Testis (tissue), 2 donors: ENCODE results near the gene OR2T10.
"Not testable (repeated sequence)": the region's sequence is repeated elsewhere in the genome, so short reads cannot be mapped to it uniquely, and the experiment has no call there.

ENCODE experiments used
- POLR2A ChIP-seq: fragments of 450-650 bp; IDR thresholded peaks from one replicate; pipeline ENCODE4 v1.6.1; 2017; ENCODE audit warnings: antibody characterized with exemption, mild to moderate bottlenecking, moderate library complexity
- TF ChIP-seq, protein P1 (sequence below), 3 experiments: fragments of 450-650 bp in 2 of 3; fragments of 200-600 bp in 1 of 3; sonication (generic) in 1 of 3; IDR thresholded peaks; one replicate each; pipeline ENCODE4 v1.5.1; 2016 to 2019; ENCODE audit warnings: antibody characterized with exemption in 3 of 3, mild to moderate bottlenecking in 2 of 3, moderate library complexity in 1 of 3

GRCh38 chr1:248574657-248575056 is 22.8 kb downstream of the OR2T10 start, which contains the start of gene OR2T34:
- not testable (repeated sequence) for TF ChIP-seq POLR2A
- TF ChIP-seq, protein P1, sequence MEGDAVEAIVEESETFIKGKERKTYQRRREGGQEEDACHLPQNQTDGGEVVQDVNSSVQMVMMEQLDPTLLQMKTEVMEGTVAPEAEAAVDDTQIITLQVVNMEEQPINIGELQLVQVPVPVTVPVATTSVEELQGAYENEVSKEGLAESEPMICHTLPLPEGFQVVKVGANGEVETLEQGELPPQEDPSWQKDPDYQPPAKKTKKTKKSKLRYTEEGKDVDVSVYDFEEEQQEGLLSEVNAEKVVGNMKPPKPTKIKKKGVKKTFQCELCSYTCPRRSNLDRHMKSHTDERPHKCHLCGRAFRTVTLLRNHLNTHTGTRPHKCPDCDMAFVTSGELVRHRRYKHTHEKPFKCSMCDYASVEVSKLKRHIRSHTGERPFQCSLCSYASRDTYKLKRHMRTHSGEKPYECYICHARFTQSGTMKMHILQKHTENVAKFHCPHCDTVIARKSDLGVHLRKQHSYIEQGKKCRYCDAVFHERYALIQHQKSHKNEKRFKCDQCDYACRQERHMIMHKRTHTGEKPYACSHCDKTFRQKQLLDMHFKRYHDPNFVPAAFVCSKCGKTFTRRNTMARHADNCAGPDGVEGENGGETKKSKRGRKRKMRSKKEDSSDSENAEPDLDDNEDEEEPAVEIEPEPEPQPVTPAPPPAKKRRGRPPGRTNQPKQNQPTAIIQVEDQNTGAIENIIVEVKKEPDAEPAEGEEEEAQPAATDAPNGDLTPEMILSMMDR (IDR thresholded peaks at IDR 0.05): not testable (repeated sequence)
